Fibroblast of the conjunctiva (primary cell): ENCODE results near the gene GATA6.

Source experiments
- DNase-seq: peaks from one replicate; pipeline ENCODE4 v3.0.0-alpha.2; 2010; ENCODE audit warnings: low read depth

The GATA6 gene

DNA sequence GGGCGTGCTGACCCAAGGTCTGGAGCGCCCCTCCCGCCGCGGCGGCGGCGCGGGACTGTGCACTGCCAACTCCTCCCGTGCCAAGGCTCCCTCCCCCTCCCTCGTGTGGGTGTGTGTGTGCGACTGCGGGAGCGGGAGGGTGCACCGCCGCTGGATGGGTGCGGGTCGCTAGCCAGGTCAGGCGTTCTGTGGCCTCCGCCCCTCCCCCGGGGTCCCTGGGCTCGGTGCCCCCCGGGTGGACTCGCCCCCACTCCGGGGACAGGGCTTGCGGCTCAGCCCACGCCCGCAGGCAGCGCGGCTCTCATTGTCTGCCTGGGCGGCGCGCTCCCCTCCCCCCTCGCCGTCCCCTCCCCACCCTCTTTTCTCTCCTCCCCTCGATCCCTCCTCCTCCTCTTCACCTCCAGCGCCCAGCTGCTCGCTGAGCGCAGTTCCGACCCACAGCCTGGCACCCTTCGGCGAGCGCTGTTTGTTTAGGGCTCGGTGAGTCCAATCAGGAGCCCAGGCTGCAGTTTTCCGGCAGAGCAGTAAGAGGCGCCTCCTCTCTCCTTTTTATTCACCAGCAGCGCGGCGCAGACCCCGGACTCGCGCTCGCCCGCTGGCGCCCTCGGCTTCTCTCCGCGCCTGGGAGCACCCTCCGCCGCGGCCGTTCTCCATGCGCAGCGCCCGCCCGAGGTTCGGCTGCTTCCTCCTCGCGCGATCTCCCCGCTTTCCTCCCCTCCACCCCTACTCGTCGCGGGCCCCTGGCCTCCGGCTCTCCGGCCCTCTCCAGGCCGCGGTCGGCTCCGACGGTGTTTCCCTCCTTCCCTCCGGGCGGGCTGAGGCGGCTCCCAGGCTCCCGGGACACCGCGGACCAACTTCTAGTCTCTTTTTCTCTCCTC, at the start of gene GATA6:
Gene GATA6 (plus strand): TSS at position 579 of the 878 bp plus-strand sequence. CDS start 1,556 bp downstream, outside the sequence.
- DNase-seq = peak; percentile 54

DNA sequence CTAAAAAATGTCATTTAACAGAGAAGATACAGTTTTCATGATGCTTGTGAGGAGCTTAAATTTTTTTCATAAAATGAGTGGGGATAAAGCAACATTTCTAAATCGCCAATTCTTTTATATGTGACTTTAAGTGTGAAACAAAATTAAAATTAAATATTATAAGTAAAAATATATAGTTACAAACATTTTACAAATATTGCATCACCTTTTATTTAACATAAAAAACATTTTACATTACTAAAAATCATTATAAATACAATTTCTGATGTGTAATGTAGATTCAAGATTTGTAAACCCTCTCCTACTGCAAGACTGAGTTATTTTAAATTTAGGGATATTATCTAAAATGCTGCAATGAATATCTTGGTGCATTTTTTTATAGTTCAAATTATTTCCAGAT, 44.4 kb upstream of the GATA6 start:
- DNase-seq = no peak

DNA sequence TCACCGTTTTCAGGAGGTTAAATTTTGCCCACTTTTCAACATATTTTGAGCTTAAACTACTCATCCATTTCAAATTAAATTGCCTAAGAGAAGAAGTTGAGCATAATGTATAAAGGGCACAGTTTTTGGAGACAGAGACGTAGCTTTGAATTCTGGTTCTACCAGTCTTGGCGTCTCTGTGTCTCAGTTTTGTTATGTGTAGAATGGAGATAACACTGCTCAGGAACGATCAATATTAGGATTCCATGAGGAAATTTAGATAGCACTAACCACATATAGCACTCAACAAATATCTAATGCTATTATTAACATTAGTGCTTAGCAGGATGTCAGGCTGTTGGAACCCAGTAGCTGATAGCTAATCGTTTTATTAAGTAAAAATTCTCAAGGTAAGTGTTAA, 40.4 kb upstream of the GATA6 start:
- DNase-seq = no peak

DNA sequence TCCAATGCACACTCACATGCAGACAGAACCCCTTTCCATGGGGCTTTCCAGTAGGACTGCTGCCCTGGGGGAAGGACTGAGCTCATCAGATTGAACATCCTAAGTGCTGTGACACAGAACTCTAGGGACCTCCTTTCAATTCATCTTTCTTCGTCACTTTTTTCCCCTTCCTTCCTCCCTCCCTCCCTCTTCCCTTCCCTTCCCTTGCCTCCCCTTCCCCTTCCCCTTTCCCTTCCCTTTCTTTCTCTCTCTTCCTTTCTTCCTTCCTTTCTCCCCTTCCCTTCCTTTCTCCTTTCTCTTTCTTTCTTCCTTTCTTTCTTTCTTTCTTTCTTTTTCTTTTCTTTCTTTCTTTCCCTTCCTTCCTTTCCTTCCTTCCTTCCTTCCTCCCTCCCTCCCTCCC, 39.6 kb upstream of the GATA6 start:
- DNase-seq = no peak

DNA sequence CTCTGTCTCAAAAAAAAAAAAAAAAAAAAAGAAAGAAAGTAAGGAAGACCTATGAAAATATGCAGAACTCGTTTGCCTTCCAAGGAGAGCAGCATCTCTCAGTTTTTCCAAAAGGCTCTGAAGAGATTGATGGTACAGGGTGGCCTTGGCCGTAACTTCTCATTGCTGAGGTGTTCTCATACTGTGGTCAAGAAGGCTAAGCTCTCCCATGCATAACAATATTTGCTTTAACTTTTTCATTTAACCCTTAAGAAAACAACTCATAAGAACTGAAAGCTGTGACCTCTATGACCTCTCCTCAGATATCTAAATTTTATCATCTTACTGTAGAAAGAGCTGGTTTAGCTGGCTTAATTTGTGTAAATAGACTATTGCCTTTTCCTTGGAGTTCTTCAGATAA, 37.1 kb upstream of the GATA6 start:
- DNase-seq = no peak

DNA sequence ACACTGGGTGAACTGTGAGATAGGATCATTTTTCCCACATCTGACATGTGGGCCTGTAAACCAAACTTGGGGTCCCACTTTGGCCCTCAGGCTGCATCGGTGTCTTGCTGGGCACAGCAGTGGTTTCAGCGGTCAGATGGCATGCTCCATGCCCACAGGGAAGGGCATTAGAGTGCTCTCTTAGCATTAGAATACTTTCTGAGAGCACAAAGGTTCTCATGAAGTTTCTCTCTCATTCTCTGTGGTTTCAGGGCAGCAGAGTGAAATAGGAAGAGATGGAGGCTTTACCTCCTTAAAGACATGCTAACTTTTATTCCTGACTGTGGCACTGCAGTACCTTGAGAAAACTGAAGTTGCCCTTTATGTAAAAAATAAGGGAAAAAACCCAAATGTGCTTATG, 36.6 kb upstream of the GATA6 start:
- DNase-seq = no peak

DNA sequence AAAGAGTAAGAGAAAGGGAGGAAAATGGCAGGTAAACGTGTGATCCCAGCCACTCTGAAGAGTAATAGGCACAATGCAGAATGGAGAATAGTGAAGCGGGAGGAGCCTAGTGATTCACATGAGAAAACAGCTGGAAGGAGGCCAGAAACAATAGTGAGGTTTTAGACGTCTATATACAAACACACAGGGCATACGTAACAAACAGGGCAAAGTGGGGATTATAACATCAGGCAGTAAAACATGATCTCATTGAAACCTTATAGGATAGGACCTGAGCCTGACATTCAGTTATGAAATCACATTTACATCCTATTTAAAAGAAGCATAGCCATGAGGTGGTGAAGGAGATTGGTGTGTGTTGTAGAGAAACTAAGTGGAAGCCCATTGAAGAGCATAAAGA, 33.0 kb upstream of the GATA6 start:
- DNase-seq = no peak

DNA sequence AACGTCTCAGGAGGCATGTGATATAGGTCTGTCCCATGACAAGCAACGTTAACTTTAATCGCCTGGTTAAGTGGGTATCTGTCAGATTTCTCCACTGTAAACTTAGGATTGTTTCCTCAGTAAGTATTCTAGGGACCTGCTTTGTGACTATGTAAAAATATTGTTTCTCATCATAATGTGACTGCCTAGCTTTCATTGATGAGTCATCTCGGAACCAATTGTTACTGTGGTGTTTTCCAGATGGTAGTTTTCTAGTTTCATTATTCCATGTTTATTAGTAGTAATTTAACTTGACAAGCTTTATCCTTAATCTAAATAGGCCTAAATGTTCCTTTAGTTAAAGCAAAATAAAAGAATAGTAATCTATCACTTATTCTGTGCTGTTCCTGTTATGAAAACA, 28.2 kb upstream of the GATA6 start:
- no peak for DNase-seq

DNA sequence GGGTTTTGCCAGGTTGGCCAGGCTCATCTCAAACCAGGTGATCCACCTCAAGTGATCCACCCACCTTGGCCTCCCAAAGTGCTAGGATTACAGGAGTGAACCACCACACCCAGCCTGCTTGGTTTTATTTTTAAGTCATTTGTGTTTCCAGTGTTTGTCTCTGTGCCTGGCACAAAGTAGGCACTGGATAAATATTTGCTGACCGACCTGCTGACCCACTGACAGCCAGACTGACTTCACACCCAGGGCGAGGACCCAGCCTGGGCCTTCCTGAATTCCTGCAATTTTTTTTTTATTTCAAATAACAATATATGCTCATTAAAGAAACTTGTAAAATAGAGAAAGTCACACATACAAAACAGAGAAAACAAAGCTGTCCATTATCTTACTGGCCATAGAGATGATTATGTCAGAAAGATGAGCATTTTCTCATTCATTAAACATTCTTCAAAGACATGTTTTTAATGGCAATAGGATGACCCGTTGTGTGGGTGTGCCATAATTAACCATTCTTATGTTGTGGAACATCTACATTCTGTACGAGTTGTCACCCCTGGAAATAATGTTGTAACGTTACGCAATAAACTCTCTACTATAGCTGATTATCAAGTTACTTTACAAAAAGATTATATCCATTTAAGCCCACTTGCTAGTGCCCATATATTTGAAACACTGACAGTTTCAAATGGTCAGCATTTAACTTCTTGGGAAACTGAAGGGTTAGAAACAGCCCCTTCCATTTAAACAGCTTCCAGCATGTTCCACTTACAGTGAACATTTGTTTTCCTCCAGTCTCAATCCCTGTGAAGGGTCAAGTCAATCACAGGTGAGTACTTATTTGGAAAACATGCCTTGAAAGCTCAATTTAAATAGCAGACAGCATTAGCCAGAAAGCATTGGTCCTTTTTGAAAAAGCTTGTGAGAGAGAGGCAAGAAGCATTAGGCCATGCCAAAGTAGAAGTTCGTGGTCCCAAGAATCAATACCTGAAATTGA, 25.7 kb upstream of the GATA6 start:
- DNase-seq = no peak

DNA sequence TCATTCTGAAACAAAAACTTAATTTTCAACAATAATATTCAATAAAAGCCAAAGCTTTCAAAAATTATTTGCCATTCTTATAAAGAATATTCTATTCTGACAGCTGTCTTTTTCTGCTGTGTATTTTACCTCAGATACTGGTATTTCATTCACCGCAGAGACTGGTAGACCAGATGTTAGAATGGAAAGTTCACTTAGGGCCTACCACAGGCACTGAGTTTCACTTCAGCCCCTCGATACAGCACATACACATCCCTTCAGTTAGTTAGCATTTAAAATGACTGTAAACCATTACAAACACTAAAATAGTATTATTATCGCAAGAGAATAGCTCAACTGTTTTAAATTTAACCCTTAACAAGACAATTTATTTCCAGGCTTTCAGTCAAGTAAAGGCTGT, 24.2 kb upstream of the GATA6 start:
- no peak for DNase-seq

DNA sequence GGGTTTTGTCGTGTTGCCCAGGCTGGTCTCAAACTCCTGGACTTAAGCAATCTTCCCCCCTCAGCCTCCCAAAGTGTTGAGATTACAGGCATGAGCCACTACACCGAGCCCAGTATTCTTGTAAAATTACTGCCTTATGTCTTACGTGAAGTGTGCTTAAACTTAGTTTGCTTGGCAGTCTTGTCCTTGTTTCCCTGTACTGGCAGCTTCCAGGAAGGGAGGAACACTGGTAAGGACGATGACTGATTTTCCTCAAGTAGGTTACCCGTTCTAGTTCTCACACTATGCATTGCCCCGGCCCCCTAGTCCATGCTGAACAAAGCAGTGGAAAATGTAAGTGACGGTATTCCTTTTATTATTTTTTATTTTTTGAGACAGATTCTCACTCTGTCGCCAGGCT, 19.7 kb upstream of the GATA6 start:
- DNase-seq = no peak

DNA sequence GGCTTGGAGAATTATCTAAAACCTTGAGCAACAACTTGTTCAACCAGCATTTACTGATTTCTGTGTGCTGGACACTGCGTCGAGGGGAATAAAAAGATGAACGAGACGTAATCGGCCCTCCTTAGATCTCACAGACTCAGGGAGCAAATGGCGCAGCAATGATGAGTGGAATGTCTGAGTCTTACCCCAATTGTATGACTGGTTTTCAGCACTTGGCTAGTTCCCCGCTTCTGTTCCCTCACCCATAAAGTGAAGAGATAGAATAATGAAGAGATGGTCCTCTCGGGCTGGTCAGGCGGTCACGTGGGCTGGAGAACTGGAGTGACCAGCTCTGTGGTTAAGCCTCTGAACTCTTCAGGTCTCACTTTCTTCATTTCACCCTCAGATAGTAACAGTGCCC, 17.3 kb upstream of the GATA6 start:
- DNase-seq = no peak

DNA sequence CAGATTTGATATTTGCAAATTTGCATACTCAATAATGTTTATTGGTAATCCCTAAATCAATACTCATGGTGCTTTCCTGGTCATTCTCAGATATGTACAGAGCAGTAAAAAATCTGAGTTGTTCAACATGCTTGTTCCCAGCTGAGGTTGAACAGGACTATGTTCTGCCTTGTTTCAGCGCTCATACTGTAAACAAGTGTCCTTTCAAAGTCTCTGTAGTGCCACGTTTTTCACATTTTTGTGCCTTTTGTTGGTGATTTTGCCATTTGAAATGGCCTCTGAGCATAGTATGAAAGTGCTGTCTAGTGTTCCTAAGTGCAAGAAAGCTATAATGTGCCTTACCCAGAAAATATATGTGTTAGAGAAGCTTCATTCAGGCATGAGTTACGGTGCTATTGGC, 16.0 kb upstream of the GATA6 start:
- DNase-seq = no peak

DNA sequence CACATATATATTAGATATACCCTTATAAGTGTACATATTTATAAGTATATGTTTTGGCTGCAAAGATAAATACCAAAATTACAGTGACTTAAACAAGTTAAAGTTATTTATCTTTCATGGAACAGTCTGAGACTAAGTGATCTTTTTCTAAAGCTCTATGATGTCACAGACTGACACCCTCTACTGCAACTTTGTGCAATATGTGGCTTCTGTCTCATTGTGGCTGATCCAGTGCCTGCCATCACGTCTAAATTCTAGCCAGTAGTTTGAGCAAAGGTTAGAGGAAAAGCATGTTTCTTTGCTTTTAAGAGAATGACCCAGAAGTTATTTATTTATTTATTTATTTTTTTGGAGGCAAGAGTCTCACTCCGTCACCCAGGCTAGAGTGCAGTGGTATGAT, 13.8 kb upstream of the GATA6 start:
- DNase-seq = no peak

DNA sequence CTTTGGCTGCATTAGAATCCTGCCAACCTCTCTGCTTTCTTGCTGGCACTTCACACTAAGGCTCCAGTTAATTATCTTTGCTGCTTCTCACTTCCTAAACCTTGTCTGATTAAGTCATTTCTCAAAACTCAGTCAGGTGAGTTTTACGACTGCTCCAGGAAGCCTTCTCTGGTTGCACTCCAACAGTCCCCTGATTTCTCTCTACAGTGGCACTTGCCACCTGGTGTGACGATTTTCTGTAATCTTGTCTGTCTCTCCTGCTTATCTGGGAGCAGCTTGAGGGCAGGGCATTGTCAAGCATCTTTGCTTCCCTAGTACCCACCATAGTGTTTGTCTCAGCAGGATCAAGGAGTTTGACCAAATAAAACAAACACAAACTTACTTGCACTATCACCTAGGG, 10.4 kb upstream of the GATA6 start:
- DNase-seq = no peak

DNA sequence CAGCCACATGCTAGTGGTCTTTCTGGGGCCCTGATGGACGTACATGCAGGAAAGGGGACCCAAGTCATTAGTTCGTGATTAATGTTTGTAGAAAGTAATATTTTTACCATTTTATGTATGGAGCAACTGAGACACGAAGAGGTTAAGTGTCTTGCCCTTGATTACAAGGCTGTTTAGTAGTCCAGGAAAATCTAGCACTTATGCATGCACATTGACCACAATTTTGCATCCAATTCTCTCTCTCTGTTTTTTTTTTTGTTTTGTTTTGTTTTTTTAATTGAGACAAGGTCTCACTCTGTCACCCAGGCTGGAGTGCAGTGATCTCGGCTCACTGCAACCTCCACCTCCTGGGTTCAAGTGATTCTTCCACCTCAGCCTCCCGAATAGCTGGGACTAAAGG, 8.3 kb upstream of the GATA6 start:
- DNase-seq = no peak

DNA sequence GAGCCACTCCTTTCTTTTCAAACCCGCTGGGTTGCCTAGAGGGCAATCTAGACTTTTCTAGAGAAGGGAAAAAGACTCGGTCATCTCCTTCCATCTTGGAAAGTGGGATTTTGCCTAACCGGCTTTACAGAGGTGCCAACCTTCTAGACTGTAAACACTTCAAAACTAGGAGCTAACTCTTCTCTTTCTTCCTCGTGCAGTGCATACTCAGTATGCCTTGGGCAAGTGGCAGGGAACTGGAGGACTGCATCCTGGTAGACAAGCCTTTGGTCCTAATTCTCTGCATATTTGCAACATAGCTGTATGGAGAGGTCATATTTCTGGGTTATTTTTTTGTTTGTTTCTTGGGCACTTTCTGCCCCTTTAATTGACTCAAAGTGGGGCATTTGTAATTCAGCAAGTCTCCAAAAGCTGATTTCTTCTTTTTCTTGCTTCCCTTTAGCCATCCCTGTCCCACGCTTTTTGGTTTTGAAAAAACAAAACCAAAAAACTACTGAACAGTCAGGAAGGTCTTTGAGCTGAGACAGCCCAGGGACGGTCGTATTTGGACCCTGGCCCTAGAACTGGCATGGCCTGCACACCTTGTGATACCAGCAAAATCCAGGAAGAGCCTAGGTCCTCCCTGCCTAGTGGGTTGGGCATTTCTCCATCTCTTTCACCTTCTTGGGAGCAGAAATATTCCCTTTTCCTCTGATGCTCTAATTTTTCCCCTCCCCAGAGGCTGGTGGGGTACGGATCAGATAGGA, 5.8 kb upstream of the GATA6 start:
- no peak for DNase-seq

DNA sequence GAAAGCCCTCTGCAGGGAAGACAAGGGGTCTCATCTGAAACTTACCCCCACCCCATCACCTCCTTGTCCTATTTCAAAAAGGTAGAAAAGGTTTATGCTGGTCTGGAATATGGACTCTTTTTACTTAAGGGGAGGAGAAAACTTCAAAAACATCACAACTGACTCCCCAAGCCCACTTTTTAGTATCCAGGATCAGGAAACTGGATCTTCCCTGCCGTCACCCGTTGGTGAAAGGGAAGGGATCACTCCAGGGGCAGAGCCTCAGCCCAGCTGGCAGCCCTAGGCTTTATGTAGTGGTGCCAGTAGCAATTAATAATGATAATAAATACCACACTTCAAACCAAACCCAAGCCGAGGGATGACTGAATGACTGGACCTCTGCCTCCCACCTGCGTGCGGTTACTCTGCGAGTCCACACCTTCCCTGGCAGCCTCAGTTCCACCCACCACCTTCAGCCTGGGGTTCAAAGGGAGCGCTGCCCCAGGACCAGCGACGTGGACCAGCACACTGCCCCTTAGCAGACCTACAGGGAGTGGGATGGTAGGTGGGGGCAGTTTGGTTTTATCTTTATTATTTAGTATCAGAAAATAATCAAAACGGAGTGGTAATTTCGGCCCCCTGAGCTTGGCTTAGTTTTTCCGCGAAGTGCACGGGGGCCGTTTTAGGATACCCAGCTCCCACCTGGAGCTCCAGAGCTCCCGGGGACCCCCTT, 4.9 kb upstream of the GATA6 start:
- no peak for DNase-seq

DNA sequence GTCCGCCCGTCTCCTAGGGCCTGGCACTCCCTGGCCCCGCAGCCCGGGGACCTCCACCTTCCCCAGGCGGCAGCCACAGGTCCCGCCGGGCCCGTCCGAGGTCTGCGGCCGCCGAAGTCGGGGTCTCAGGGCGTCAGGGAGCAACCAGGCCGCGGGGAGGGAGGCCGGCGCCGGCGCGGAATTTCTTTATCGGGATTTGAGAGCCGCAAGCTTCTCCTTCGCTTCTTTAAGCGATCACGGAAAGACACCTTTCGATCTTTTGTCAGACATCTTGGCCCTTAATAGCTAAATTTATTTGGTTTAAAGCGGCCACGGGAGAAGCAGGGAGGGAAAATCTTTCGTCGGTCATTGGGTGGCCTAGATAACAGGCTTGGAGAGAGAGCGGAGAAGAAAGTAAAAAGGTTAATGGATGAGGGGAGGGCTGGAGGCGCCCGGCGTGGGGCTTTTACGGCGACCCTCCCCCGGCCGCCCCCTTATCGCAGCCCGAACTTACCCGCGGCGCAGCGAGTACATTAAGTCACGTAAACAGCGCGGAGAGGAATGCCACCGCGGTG, 4.3 kb upstream of the GATA6 start:
- DNase-seq = no peak

DNA sequence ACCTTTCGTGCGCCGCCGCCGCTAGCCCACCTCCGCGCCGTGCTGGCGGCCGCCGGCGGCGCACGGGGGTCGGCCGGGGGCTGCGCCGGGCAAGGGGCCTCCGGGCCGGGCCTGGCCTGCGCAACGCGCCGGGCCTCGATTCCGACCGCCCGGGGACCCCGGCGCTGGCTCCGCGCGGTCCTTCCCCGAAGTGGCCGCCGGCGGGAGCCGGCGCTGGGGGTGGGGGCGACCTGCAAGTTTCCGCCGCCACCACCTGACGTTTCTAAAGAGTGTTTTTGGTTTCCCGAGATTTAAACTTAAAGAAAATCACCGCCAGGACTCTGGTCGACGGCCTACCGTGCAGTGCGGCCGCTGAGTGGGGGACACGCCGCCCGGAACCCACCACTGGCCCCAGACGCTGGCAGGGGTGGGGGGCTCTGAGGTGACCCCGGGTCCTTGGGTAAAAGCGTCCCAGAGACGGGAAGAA, 3.8 kb upstream of the GATA6 start:
- DNase-seq = no peak
